Loucy (cell line): ENCODE measurements around the gene DLG2.

Experiments
- H2AFZ ChIP-seq: fragments of 200-600 bp; sonication (generic); 2 replicates; pipeline ENCODE4 v1.6.0; 2016; ENCODE audit warnings: antibody characterized with exemption, mild to moderate bottlenecking, low read length, moderate library complexity
- H3F3A ChIP-seq: fragments of 200-600 bp; 2 replicates; pipeline ENCODE4 v1.6.0; 2016; ENCODE audit warnings: antibody characterized with exemption, low read depth, mild to moderate bottlenecking
- H3K27me3 ChIP-seq: fragments of 200-600 bp; sonication (generic); 2 replicates; pipeline ENCODE4 v1.6.1; 2014; ENCODE audit warnings: low read length, mild to moderate bottlenecking; ENCODE audit not compliant: insufficient read depth, poor library complexity, severe bottlenecking
- H3K36me3 ChIP-seq: fragments of 200-600 bp; sonication (generic); 2 replicates; pipeline ENCODE4 v1.6.1; 2016; ENCODE audit warnings: low read length; ENCODE audit not compliant: insufficient read depth
- H3K4me1 ChIP-seq: fragments of 200-600 bp; sonication (generic); 2 replicates; pipeline ENCODE4 v1.5.1; 2014; ENCODE audit warnings: low read length, mild to moderate bottlenecking; ENCODE audit not compliant: insufficient read depth, poor library complexity, severe bottlenecking
- H3K4me2 ChIP-seq: fragments of 200-600 bp; sonication (generic); 2 replicates; pipeline ENCODE4 v1.6.0; 2014; ENCODE audit warnings: antibody characterized with exemption, low read length, low read depth, mild to moderate bottlenecking; ENCODE audit not compliant: poor library complexity, severe bottlenecking
- H3K4me3 ChIP-seq: fragments of 200-600 bp; sonication (generic); 2 replicates; pipeline ENCODE4 v1.5.1; 2014; ENCODE audit warnings: low read length, mild to moderate bottlenecking, mixed read lengths; ENCODE audit not compliant: poor library complexity, severe bottlenecking
- H3K79me2 ChIP-seq: fragments of 200-600 bp; sonication (generic); 2 replicates; pipeline ENCODE4 v1.6.1; 2014; ENCODE audit warnings: low read length; ENCODE audit not compliant: insufficient read depth
- H3K9ac ChIP-seq: fragments of 200-600 bp; sonication (generic); 2 replicates; pipeline ENCODE4 v1.6.0; 2014; ENCODE audit warnings: mild to moderate bottlenecking, low read depth, low read length, moderate library complexity; ENCODE audit not compliant: poor library complexity, severe bottlenecking
- H3K9me2 ChIP-seq: fragments of 200-600 bp; sonication (generic); replicated peaks from 2 replicates; pipeline ENCODE4 v1.6.1; 2016; ENCODE audit warnings: low read depth, low read length, mixed read lengths
- H3K9me3 ChIP-seq: fragments of 200-600 bp; sonication (generic); 2 replicates; pipeline ENCODE4 v1.6.1; 2014; ENCODE audit warnings: mild to moderate bottlenecking, antibody characterized with exemption, low read length, low read depth; ENCODE audit not compliant: insufficient read depth
- H4K20me1 ChIP-seq: fragments of 200-600 bp; sonication (generic); 2 replicates; pipeline ENCODE4 v1.6.0; 2014; ENCODE audit warnings: antibody characterized with exemption, low read length, mild to moderate bottlenecking; ENCODE audit not compliant: insufficient read depth, poor library complexity, severe bottlenecking
- EZH2phosphoT487 ChIP-seq: fragments of 200-600 bp; IDR thresholded peaks from 2 replicates; pipeline ENCODE4 v1.6.1; 2018; ENCODE audit warnings: antibody characterized with exemption, mild to moderate bottlenecking, moderate library complexity, borderline replicate concordance
- TF ChIP-seq, protein P1 (sequence below): fragments of 200-600 bp; sonication (generic); conservative IDR thresholded peaks from 2 replicates; pipeline ENCODE4 v1.5.1; 2014; ENCODE audit warnings: mild to moderate bottlenecking, antibody characterized with exemption, low read length

DLG2 gene

DNA sequence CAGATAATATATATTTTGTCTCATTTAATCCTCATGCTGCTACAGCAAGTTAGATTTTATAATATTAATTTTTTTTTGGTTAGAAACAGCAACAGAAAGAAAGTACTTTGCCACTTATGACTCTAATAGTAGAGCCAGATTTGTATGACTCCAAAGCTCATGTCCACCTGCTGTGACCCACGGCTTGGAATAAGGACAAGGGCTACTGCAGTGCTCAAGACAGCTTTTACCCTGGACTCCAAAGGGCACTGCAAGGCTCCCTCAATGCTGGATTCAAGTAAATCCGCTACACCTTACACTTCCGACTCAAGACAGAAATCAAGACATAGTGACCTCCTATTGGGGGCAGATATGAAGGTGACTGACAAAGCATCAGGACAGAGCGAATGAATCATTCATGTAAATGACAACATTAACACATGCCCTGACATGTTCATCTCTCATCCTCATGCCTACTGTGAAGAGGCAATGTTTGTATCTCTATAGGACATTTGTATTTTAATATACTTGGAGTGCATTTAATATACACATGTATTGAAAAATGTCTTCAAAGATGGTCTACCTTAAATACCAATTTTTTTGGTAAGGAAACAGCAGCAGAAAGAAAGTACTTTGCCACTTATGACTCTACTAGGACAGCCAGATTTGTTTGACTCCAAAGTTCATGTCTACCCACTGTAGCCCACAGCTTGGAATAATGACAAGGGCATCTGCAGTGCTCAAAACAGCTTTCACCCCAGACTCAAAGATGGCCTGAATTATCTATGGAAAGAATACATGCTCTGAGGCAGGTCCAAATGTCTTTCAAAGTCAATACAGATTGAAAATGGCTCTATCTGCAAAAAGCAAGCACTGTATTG is 1965.4 kb downstream of the DLG2 start:
- no peak overlapping the region for H3K4me3 ChIP-seq
- no peaks in the 10 kb centered on the region for H3K36me3 ChIP-seq
- H4K20me1 ChIP-seq: no peaks in the 10 kb centered on the region
- H3K27me3 ChIP-seq: no peaks in the 10 kb centered on the region
- H3K9me3 ChIP-seq: no peaks in the 10 kb centered on the region
- no peaks in the 10 kb centered on the region for H3K79me2 ChIP-seq
- no peak overlapping the region for H3K4me2 ChIP-seq
- no peaks in the 10 kb centered on the region for H3K4me1 ChIP-seq
- no peak overlapping the region for H3K9ac ChIP-seq
- H3F3A ChIP-seq: no peaks in the 10 kb centered on the region
- TF ChIP-seq EZH2phosphoT487: no peak
- TF ChIP-seq, protein P1, sequence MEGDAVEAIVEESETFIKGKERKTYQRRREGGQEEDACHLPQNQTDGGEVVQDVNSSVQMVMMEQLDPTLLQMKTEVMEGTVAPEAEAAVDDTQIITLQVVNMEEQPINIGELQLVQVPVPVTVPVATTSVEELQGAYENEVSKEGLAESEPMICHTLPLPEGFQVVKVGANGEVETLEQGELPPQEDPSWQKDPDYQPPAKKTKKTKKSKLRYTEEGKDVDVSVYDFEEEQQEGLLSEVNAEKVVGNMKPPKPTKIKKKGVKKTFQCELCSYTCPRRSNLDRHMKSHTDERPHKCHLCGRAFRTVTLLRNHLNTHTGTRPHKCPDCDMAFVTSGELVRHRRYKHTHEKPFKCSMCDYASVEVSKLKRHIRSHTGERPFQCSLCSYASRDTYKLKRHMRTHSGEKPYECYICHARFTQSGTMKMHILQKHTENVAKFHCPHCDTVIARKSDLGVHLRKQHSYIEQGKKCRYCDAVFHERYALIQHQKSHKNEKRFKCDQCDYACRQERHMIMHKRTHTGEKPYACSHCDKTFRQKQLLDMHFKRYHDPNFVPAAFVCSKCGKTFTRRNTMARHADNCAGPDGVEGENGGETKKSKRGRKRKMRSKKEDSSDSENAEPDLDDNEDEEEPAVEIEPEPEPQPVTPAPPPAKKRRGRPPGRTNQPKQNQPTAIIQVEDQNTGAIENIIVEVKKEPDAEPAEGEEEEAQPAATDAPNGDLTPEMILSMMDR: no peak
- no peak overlapping the region; the same call in 1 of the 2 replicates for H2AFZ ChIP-seq
- H3K9me2 ChIP-seq: no peaks in the 10 kb centered on the region

DNA sequence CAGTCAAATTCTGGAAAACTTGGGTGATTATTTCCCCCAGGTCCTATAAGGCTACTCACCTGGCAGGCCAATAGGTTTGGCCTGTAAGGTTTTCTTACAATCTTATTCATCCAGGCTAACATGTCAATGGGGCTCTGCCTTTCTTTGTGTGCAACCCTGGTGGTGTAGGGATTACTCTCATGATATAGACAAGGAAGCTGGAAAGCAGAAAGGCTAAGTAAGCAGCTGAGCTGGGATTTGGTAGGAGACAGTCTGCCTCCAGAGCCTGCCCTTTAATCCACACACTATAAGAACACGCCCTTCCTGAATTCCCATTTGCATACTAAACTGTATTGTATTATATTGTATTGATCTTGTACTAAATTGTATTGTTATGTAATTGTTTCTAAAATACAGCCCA is 1967.7 kb downstream of the DLG2 start:
- Histone ChIP-seq H2AFZ (no peak overlapping the region), H4K20me1 (no peaks in the 10 kb centered on the region)

DNA sequence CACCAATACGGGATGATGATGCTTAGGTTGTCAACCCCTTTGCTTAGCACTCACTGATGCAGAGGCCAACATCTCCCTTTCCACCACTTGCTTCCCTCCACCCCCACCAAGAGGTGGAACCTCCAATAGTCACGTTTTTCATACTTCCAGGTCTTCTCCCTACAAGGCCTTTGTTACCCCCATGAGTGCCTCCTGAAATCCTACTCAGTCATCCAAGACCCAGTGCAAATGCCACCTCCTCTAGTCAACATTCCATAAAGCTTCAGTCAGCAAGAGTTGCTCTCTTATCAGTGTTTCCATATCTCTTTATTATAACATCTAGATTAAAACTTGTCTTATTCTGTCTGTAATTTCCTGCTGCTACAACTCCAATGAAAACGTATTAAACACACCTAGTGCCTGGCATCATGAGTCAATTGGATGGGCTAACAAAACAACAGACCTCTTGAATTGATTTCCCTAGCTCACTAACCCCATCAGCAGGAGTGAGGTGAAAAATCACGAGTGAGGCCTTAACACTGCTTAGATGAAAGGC is 1970.3 kb downstream of the DLG2 start:
- H3K79me2 ChIP-seq: no peaks in the 10 kb centered on the region
- H3K36me3 ChIP-seq: no peaks in the 10 kb centered on the region
- no peak overlapping the region for H3K4me3 ChIP-seq
- H3K4me2 ChIP-seq: no peak overlapping the region
- H3K9me2 ChIP-seq: no peaks in the 10 kb centered on the region
- TF ChIP-seq, protein P1: no peak
- TF ChIP-seq EZH2phosphoT487: no peak
- H3K4me1 ChIP-seq: no peaks in the 10 kb centered on the region
- H3K27me3 ChIP-seq: no peaks in the 10 kb centered on the region
- H4K20me1 ChIP-seq: no peaks in the 10 kb centered on the region
- no peaks in the 10 kb centered on the region for H3F3A ChIP-seq
- H3K9me3 ChIP-seq: no peaks in the 10 kb centered on the region
- H3K9ac ChIP-seq: no peak overlapping the region
- no peak overlapping the region for H2AFZ ChIP-seq

More for the DNA sequence above, 1967.7 kb downstream of the DLG2 start:
- Histone ChIP-seq H3K9me3 (no peaks in the 10 kb centered on the region), H3K4me3 (no peak overlapping the region), H3K4me2 (no peak overlapping the region), H3K9me2 (no peaks in the 10 kb centered on the region), H3F3A (no peaks in the 10 kb centered on the region), H3K27me3 (no peaks in the 10 kb centered on the region), H3K36me3 (no peaks in the 10 kb centered on the region), H3K9ac (no peak overlapping the region), H3K4me1 (no peaks in the 10 kb centered on the region), H3K79me2 (no peaks in the 10 kb centered on the region)
- TF ChIP-seq EZH2phosphoT487: no peak
- TF ChIP-seq, protein P1: no peak
